Measurements from ENCODE around the gene TMEM86B. TPM values are rescaled to one million over a fixed set of nuclear protein-coding genes. Genes with fewer than 3 reads are reported as not detected.

TMEM86B gene
- total RNA-seq, 1 donor from 2014 or later: 1.4 TPM

DNA sequence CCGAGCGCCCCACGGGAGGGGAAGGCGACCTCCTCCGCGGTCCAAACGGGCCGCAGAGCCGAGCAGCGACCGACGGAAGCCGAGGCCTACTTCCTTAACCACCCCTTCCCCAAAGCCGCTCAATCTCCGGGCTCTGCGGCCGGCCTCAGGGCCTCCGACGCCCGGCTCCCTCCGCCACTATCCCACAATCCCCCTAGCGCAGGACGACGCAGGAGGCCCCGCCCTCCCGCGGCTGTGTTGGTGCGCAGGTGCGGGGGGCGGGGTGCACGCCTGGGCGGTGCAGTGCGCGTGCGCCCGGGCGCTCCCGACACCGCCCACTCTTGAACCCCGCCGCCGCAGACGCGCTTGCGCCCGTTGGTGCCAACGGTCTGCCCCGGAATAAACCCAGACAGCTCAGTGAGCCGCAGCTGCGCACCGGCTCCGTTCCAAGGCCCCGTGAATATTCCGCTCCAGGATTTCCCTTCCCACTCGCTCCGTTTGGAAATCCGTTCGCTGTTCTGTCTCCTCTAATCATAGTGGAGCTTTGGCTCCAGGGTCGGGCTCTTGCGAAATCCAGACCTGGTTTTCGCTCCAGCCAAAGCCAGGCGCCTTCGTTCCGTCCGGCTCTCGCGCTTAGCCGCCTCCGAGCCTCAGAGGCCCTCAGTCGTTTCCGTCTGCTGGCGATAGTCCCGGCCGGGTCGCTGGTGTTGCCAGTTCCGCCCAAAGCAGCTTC, 30.4 kb upstream of the TMEM86B start, which contains the start of gene PPP6R1:
PPP6R1 (minus strand) TSS at position 190 of the 712 bp plus-strand sequence. CDS start 11,914 bp downstream, outside the sequence.
- Histone ChIP-seq H3K4me1 (peaks cover 20% of the 10 kb centered on the region), H3K4me3 (peak within 1 kb of the TSS; percentile 71), H3K36me3 (no peaks in the 10 kb centered on the region), H4K20me1 (ENCODE audit: low read depth) (peaks cover 43% of the 10 kb centered on the region), H3K79me2 (ENCODE audit: low read depth) (peaks cover 47% of the 10 kb centered on the region), H3K4me2 (peak within 1 kb of the TSS; percentile 94), H3K27ac (peak within 1 kb of the TSS; percentile 79), H3K27me3 (no peaks in the 10 kb centered on the region), H2AFZ (replicated peaks) (peak within 1 kb of the TSS; percentile 75), H3K9me3 (ENCODE audit: low read depth) (no peaks in the 10 kb centered on the region), H3F3A (ENCODE audit: low read depth) (peaks cover 21% of the 10 kb centered on the region), H3K9ac (peak within 1 kb of the TSS; percentile 77)
- peak within 1 kb of the TSS; percentile 99 for H3K27ac Mint-ChIP-seq
- H3K36me3 Mint-ChIP-seq: no peaks in the 10 kb centered on the region
- peaks cover 44% of the 10 kb centered on the region for H3K4me1 Mint-ChIP-seq
- H3K27me3 Mint-ChIP-seq (ENCODE audit: insufficient read depth, low read depth): peaks cover 2% of the 10 kb centered on the region
- no peak for TF ChIP-seq EZH2phosphoT487 (IDR thresholded peaks at IDR 0.05)
- peak; percentile 31 for TF ChIP-seq EZH2 (IDR thresholded peaks at IDR 0.05)
- peak; percentile 98 for DNase-seq (ENCODE audit: low spot score)
- H3K4me3 Mint-ChIP-seq: peak within 1 kb of the TSS; percentile 99
- H3K9me3 Mint-ChIP-seq: no peaks in the 10 kb centered on the region

DNA sequence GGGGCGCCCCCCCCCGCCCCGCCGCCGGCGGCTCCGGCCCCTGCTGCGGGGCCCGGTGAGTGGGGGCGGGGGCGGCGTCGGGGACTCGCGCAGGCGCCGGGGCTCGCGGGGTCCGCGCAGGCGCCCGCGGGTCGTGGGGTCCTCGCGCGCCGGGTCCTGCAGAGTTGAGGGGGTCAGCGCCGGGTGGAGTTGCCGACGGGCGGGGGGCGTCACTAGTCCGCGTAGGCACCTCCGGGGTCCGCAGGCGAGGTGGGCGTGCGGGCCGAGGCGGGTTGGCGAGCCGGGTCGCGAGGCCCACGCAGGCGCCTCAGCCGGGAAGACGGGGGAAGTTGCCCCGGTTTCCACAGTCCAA, 29.9 kb upstream of the TMEM86B start:
- peak overlapping the region; percentile 77 for H3K9ac ChIP-seq
- peak overlapping the region; percentile 94 for H3K4me2 ChIP-seq
- H3K9me3 Mint-ChIP-seq: no peaks in the 10 kb centered on the region
- H3K27ac ChIP-seq: peak overlapping the region; percentile 11
- peak overlapping the region; percentile 91 for H3K4me3 Mint-ChIP-seq
- peak overlapping the region; percentile 71 for H3K4me3 ChIP-seq
- H3K4me1 Mint-ChIP-seq: peaks cover 49% of the 10 kb centered on the region
- peaks cover 2% of the 10 kb centered on the region for H3K27me3 Mint-ChIP-seq (ENCODE audit: insufficient read depth, low read depth)
- no peaks in the 10 kb centered on the region for H3K36me3 Mint-ChIP-seq
- no peak overlapping the region for H3K27ac Mint-ChIP-seq
- peaks cover 21% of the 10 kb centered on the region for H3F3A ChIP-seq (ENCODE audit: low read depth)
- peaks cover 48% of the 10 kb centered on the region for H4K20me1 ChIP-seq (ENCODE audit: low read depth)
- no peaks in the 10 kb centered on the region for H3K36me3 ChIP-seq
- TF ChIP-seq EZH2 (IDR thresholded peaks at IDR 0.05): no peak
- no peak for TF ChIP-seq EZH2phosphoT487 (IDR thresholded peaks at IDR 0.05)
- TF ChIP-seq, protein P1, sequence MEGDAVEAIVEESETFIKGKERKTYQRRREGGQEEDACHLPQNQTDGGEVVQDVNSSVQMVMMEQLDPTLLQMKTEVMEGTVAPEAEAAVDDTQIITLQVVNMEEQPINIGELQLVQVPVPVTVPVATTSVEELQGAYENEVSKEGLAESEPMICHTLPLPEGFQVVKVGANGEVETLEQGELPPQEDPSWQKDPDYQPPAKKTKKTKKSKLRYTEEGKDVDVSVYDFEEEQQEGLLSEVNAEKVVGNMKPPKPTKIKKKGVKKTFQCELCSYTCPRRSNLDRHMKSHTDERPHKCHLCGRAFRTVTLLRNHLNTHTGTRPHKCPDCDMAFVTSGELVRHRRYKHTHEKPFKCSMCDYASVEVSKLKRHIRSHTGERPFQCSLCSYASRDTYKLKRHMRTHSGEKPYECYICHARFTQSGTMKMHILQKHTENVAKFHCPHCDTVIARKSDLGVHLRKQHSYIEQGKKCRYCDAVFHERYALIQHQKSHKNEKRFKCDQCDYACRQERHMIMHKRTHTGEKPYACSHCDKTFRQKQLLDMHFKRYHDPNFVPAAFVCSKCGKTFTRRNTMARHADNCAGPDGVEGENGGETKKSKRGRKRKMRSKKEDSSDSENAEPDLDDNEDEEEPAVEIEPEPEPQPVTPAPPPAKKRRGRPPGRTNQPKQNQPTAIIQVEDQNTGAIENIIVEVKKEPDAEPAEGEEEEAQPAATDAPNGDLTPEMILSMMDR (IDR thresholded peaks at IDR 0.05): no peak
- H3K9me3 ChIP-seq (ENCODE audit: low read depth): no peaks in the 10 kb centered on the region
- no peak overlapping the region for H2AFZ ChIP-seq (replicated peaks)
- peaks cover 20% of the 10 kb centered on the region for H3K4me1 ChIP-seq
- no peaks in the 10 kb centered on the region for H3K27me3 ChIP-seq
- H3K79me2 ChIP-seq (ENCODE audit: low read depth): peaks cover 52% of the 10 kb centered on the region
- peak; percentile 42 for DNase-seq (ENCODE audit: low spot score)

DNA sequence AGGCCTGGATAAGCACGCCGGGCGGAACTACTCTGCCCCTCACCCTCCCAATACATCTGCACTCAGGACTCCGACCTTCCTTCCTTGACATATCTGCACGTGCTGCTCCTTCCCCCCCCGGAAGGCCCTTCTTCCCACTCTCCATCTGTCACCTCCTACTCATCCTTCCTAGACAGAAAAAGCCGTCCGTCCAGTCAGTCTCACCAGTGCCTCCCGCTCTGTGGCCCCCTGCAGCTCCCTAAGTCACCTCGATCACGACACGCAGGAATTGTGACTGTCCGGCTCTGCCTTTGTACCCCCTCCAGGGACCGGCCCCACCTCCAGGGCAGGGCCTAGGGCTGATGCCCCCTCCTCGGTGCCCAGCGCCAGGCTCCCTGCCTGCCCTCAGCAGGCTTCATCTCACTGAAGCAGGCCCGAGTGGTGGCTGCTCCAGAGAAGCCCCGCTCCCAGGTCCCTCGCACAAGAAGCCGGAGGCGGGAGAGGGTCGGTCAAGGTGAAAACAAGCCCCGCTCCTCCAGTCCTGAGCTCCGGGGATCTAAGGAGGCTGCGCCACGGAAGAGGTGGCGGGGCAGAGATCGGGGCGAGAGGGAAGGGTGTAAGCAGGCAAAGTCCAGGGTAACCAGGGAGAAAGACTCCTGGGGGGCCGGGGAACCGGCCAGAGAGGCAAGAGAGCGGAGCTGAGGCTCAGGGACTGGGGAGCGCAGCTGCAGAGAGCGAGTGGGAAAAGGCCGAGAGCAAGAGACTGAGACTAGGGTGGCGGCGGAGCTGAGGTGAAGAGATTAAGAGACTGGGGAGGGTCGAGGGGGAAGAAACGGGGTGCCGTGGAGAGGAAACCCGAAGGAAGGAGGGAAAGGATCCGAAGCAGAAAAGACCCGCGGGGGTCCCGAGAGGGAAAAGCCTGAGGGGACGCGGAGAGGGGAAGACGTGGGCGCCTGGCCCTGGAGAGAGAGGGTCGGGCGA, 29.2 kb upstream of the TMEM86B start:
- peak overlapping the region; percentile 92 for H3K27ac Mint-ChIP-seq
- no peaks in the 10 kb centered on the region for H3K27me3 ChIP-seq
- H3K4me1 Mint-ChIP-seq: peaks cover 50% of the 10 kb centered on the region
- H3K36me3 Mint-ChIP-seq: no peaks in the 10 kb centered on the region
- peaks cover 20% of the 10 kb centered on the region for H3K4me1 ChIP-seq
- H2AFZ ChIP-seq (replicated peaks): no peak overlapping the region
- peaks cover 2% of the 10 kb centered on the region for H3K27me3 Mint-ChIP-seq (ENCODE audit: insufficient read depth, low read depth)
- peaks cover 21% of the 10 kb centered on the region for H3F3A ChIP-seq (ENCODE audit: low read depth)
- DNase-seq (ENCODE audit: low spot score): peak; percentile 34
- peaks cover 60% of the 10 kb centered on the region for H3K79me2 ChIP-seq (ENCODE audit: low read depth)
- H3K36me3 ChIP-seq: no peaks in the 10 kb centered on the region
- peak overlapping the region; percentile 55 for H3K9ac ChIP-seq
- no peak overlapping the region for H3K27ac ChIP-seq
- H3K4me3 Mint-ChIP-seq: peak overlapping the region; percentile 99
- peak overlapping the region; percentile 94 for H3K4me2 ChIP-seq
- no peaks in the 10 kb centered on the region for H3K9me3 ChIP-seq (ENCODE audit: low read depth)
- no peaks in the 10 kb centered on the region for H3K9me3 Mint-ChIP-seq
- TF ChIP-seq, protein P1 (IDR thresholded peaks at IDR 0.05): no peak
- no peak for TF ChIP-seq EZH2 (IDR thresholded peaks at IDR 0.05)
- no peak for TF ChIP-seq EZH2phosphoT487 (IDR thresholded peaks at IDR 0.05)
- peak overlapping the region; percentile 71 for H3K4me3 ChIP-seq
- H4K20me1 ChIP-seq (ENCODE audit: low read depth): peaks cover 55% of the 10 kb centered on the region
